Stimulated activated CD4-positive, alpha-beta T cell treated with anti-CD3 and anti-CD28 coated beads, Interleukin-4, amount 100 ng/mL, for 48 hours (primary cell): Measurements from ENCODE around the gene ZMIZ2.
"Not testable (repeated sequence)": the region's sequence is repeated elsewhere in the genome, so short reads cannot be mapped to it uniquely, and the experiment has no call there.

Experiments used
- DNase-seq, 2 donors: peaks; one replicate each; pipeline ENCODE4 v3.0.0-alpha.2; 2020; ENCODE audit warnings: low read depth in 2 of 2

Gene ZMIZ2

DNA sequence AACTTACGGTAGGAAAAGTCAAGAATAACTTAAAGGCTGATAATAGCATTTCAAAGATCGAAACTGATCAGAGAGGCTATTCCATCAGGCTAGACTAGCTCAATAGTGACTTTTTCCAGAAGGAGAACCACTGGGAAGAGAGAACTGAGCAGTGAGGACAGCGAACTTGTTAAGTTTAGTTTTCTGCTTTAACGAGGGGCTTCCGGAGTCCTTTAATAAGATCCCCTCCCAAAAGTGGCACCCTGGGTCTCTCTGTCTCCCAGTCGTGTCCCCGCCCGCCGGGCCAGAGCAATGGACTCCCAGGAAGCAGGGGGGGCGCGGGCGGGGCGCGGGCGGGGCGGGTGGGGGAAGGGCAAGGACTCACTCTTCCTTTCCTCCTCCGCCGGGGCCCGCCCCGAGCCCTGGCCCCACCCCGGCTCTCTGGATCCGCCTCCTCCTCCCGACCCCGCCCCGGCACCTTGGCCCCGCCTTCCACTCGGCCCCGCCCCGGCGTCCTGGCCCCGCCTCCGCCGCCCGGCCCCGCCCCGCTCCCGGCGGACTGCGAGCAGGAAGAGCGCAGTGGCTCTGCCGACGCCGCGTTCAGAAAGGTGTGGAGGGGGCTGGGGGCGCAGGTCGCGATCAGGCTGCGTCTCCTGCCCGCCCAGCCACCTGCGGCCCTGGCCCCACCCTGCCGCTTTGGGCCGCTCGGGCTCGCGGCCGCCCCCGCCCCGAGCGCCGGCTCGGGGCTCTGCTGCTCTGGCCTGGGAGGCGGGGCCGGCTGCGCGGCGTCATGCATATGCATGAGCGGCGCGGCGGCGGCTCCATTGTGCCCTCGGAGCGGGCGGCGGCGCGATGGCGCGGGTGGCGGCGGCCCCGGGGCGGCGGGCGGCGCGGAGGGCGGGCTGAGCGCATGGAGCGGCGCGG, at the start of gene ZMIZ2:
Gene ZMIZ2, plus strand, starts transcription at position 803 of the 903 bp plus-strand sequence. CDS start 7,403 bp downstream, outside the sequence.
- DNase-seq, result peak; percentile 86 to 92

GRCh38 chr7:44699598-44699997, 49.0 kb upstream of the ZMIZ2 start:
- not testable (repeated sequence) for DNase-seq

DNA sequence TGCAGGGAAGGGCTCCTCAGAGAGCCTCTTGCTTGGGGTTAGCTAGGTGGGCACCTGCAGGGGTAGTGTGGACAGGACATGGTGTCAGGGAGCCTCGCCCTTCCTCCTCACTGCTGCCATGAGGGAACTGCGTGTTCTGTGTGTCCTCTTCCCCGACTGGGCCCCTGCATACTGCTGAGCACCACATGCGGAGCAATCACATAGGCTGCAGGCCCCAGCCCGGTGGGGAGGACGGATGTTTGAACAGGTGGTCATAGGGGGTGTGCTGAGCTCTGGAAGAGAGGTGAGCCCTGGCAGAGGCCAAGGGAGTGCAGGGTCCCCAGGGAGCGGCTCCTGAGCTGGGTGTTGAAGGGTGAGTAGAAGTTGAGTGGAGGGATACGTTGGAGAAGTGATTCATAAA, 48.3 kb upstream of the ZMIZ2 start:
- DNase-seq, result no peak

DNA sequence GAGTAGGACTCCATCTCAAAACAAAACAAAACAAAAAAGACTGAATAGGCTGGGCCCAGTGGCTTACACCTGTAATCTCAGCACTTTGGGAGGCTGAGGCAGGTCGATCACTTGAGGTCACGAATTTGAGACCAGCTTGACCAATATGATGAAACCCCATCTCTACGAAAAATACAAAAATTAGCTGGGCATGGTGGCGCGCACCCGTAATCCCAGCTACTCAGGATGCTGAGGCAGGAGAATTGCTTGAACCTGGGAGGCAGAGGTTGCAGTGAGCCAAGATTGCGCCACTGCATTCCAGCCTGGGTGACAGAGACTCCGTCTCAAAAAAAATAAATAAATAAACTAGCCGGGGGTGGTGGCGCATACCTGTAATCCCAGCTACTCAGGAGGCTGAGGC, 45.3 kb upstream of the ZMIZ2 start:
- DNase-seq, result not testable (repeated sequence)

GRCh38 chr7:44703921-44704320, 44.7 kb upstream of the ZMIZ2 start:
- DNase-seq, result no peak

DNA sequence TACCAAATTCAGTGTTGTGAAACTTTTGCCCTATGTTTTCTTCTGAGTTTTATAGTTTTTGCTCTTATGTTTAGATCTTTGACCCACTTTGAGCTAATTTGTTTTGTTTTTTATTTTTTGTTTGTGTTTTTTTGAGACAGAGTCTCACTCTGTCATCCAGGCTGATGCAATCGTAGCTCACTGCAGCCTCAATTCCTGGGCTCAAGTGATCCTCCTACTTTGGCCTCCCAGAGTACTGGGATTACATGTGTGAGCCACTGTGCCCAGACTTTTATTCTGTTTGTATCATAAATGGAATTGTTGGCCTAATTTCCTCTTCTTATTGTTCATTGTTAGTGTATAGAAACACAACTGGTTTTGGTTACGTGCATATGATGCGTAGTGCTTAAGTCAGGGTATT, 43.2 kb upstream of the ZMIZ2 start:
- no peak for DNase-seq

DNA sequence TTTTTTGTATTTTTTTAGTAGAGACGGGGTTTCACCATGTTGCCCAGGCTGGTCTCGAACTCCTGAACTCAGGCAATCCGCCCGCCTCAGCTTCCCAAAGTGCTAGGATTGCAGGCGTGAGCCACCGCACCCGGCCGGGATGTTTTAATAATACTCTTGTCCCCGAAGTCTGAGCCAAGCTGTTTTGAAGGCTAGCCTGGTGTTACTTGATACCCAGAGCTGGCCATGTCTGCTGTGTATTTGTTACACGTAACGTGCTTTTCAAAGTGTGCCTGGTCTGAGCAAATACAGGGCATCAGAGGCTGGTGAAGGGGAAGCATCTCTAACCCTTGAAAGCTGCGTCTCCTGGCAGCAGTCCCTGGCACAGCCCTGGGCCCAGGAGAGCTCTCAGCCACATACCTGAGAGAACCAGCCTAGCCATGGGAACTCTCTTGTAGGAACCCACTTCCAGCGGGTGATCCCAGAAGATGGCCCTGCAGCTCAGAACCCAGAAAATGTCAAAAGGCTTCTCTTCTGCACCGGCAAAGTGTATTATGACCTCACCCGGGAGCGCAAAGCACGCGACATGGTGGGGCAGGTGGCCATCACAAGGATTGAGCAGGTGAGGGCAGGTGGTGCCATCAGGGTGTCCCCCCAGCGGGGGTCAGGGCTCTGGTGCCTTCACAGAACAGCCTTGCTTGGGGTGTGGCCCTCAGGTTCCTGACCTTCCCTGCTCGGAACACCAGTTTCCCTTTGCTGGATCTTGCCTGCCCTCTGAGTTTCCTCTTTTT, 41.7 kb upstream of the ZMIZ2 start:
- DNase-seq, result no peak

DNA sequence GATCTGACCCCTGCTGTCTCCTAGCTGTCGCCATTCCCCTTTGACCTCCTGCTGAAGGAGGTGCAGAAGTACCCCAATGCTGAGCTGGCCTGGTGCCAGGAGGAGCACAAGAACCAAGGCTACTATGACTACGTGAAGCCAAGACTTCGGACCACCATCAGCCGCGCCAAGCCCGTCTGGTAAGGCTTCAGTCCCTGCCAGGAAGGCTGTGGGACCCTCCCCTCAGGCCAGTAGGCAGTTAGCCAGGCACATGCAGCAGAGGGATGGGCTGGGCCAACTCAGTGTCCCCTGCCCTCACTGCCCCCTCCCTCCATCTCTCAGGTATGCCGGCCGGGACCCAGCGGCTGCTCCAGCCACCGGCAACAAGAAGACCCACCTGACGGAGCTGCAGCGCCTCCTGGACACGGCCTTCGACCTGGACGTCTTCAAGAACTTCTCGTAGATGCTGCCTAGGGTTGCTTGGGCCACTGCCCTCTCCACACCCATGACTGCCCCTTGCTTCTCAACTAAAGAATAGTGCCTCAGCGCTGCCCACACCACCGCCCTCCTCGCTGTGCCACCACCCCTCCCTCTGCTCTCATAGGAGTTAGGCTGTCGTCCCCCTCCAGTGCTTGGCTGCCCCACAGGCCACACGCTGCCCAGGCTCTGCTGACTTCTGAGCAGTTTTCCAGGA, 41.0 kb upstream of the ZMIZ2 start:
- DNase-seq, result no peak

DNA sequence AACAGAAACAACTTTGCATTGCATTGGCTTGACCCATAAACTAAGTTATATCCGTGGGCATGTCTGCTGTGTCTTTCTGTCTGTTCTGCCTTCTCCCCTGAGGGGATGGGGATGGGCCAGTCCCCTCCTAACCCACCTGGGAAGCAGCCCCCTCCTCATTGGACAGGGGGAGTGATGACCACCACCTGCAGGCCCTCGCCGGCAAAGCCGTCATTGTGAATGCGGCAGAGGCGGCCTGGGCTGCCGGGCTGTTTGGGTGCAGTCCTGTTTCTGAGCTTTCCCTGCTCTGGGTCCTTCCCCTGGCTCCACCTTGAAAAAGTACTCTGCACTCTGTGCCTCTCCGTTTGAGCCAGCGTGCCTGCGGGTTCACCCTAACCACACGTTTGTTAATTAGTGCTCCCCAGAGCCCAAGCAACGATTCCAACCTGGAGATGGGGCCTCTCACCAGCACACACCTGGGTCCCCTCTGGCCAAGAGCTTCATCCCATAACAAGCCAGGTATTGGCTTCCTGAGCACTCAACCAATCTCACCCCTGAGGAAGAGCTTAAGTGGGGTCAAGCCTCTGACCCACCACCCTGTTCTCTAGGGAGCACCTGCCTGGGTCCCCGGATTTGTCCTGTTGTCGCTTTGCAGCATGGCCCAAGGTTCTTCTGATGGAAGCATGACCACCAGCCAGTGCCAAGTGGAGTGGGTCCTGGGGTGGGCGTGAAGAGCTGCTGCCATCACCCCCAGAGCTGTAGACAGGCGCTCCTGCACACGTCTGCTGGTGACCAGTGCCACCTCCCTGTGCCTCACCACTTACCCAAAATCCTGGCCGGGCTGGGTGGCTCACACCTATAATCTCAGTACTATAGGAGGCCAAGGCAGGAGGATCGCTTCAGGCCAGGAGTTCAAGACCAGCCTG, 39.4 kb upstream of the ZMIZ2 start:
- no peak for DNase-seq

GRCh38 chr7:44709945-44710596, 38.6 kb upstream of the ZMIZ2 start:
- DNase-seq, result no peak

- DNase-seq, result no peak
Observed at GRCh38 chr7:44711528-44711927, 37.1 kb upstream of the ZMIZ2 start.

- DNase-seq, result no peak
Observed at GRCh38 chr7:44712012-44712411, 36.6 kb upstream of the ZMIZ2 start.

- DNase-seq, result no peak
Observed at GRCh38 chr7:44713141-44713540, 35.5 kb upstream of the ZMIZ2 start.

GRCh38 chr7:44713680-44714335, 34.8 kb upstream of the ZMIZ2 start:
- DNase-seq, result no peak

DNA sequence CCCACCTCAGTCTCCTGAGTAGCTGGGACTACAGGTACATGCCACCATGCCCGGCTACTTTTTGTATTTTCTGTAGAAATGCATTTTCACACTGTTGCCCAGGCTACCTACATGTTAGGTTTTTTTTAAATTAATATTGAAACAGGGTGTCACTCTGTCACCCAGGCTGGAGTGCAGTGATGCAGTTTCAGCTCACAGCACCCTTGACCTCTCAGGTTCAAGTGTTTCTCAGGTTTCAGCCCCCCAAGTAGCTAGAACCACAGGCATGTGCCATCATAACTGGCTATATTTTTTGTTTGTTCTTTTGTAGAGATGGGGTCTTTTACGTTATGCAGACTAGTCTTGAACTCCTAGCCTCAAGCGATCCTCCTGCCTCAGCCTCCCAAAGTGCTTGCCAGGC, 32.4 kb upstream of the ZMIZ2 start:
- DNase-seq, result no peak

GRCh38 chr7:44720301-44720700, 28.3 kb upstream of the ZMIZ2 start:
- DNase-seq, result no peak

GRCh38 chr7:44724276-44724675, 24.4 kb upstream of the ZMIZ2 start:
- DNase-seq, result no peak

DNA sequence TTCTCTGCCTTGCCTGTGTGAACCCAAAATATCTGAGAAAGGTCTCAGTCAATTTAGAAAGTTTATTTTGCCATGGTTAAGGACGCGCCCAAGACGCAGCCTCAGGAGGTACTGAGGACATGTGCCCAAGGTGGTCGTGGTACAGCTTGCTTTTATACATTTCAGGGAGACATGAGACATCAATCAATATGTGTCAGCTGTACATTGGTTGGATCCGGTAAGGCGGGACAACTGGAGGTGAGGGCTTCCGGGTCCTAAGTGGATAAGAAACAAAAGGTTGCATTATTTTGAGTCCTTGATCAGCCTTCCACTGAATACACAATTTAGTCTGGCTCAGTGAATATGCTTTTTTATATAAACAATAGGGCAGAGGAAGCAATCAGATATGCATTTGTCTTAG, 22.4 kb upstream of the ZMIZ2 start:
- not testable (repeated sequence) for DNase-seq

DNA sequence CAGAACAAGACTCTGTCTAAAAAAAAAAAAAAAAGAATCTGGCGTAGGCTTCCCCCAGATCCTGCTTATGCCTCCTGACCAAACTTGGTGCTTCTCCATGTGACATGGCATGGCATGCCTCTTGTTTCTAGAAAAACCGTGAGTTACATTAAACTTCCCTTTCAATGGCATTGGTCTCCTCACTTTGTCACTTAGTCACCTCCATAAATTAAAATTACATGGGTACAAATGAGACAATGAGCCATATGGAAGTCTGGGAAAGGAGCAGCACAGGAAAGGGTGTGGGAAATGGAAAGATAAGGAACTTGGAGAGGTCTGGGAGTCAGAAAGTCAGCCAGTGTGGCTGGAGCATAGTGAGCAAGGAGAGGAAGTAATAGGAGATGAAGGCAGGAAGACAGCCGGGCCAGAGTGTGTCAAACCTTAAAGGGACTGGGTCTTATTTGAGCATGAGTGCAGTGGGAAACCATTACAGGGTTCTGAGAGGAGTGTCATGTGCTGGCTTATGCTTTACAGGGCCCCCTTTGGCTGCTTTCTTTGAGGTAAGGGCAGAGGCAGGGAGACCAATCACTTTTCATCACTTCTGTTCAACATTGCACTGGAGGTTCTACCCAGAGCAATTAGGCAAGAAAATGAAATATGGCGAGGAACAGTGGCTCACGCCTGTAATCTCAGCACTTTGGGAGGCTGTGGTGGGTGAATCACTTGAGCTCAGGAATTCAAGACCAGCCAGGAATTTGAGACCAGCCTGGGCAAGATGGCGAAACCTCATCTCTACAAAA, 21.3 kb upstream of the ZMIZ2 start:
- no peak for DNase-seq

DNA sequence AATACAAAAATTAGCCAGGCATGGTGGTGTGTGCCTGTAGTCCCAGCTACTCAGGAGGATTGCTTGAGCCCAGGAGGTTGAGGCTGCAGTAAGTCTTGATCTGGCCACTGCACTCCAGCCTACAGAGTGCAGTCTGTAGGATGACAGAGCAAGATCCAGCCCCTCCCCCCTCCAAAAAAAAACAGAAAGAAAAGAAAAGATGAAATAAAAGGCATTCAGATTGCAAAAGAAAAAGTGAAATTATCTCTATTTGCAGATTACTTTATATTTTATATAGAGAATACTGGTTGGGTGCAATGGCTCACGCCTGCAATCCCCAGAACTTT, 20.7 kb upstream of the ZMIZ2 start:
- DNase-seq, result no peak
